AG08396 (cell line): Measurements from ENCODE around the gene ARSI.

Experiments
- DNase-seq: peaks from one replicate; pipeline ENCODE4 v3.0.0; 2012; ENCODE audit warnings: low spot score, mixed read lengths

Gene ARSI

GRCh38 chr5:150307617-150308426 is 5.1 kb upstream of the ARSI start:
- DNase-seq = no peak

GRCh38 chr5:150306775-150307174 is 4.1 kb upstream of the ARSI start:
- DNase-seq = no peak

DNA sequence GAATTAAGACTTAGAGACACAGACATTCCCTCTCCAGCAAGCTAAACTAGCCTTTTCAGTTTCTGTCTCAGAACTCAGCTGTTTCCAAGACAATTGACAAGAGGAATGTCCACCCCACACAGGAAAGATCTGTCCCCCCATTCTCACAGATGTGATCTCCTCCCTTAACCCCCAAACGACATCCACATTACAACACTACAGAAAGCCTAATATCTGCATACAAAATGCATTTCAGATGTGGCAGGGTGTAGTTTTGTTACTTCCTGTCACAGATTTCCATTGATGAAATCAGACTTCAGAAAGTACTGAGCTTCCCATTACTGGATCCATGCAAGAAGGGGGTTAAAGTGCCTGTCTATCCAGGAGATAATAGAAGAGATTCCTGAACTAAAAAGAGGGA is 2.9 kb upstream of the ARSI start:
- no peak for DNase-seq

DNA sequence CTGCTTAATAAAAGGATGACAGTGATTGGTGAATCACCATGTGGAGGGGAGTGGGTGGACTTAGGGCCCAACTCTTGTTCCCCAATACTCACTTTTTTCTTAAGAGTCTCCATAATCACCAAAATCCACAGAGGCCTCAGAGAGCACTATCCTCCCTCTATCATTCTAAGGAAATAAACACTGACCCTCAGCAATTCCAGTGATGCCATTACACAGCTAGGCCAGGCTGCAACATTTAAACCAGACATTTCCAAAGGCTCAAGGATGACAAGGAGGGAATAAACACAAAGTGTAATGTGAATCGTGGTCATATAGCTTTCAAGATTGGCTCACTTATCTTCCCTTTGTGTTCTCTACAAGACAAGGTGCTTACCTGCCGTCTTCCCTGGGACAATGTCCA is 2.4 kb upstream of the ARSI start:
- no peak for DNase-seq

- no peak for DNase-seq
Measured at GRCh38 chr5:150304481-150305081, 1.9 kb upstream of the ARSI start.

GRCh38 chr5:150303660-150304386 is 1.1 kb upstream of the ARSI start:
- peak; percentile 39 for DNase-seq

GRCh38 chr5:150303070-150303615 is 438 bp upstream of the ARSI start:
- peak; percentile 76 for DNase-seq

GRCh38 chr5:150301901-150302300 is 804 bp downstream of the ARSI start:
- DNase-seq = no peak

- DNase-seq = peak; percentile 35
Measured at GRCh38 chr5:150301170-150301505, 1.6 kb downstream of the ARSI start.

GRCh38 chr5:150300496-150301169 is 2.1 kb downstream of the ARSI start:
- no peak for DNase-seq

GRCh38 chr5:150299571-150300327 is 3.0 kb downstream of the ARSI start:
- no peak for DNase-seq

GRCh38 chr5:150298701-150299451 is 3.8 kb downstream of the ARSI start:
- peak; percentile 91 for DNase-seq

- no peak for DNase-seq
Measured at GRCh38 chr5:150297934-150298595, 4.6 kb downstream of the ARSI start.

DNA sequence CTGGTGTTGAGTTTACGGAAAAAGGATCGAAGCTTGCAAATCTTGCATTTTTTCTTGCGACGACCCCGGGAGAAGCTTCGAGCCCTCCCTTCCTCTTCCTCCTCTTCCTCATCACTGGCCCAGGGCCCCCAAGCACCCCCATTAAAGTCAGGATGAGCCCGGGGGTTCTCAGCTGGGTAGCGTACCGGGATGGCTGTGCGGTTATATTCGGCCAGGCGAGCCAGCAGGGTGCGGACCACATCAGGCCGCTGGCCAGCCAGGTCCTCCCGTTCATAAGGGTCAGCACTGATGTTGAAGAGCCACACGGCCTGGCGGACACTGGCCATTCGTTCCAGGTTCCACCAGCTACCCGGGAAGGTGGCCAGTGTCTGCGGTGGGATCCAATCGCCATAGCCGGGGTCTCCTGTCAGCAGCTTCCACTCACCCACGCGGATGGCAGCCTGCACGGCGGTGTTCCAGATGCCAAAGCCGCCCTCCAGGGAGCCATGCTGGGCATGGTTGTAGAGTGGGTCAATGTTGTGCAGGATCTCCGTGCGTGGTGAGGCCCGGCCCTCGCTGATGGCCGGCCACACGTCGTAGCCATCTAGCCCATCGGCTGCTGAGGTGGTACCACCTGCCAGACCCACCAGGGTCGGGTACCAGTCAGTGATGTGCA is 5.3 kb downstream of the ARSI start:
- no peak for DNase-seq

DNA sequence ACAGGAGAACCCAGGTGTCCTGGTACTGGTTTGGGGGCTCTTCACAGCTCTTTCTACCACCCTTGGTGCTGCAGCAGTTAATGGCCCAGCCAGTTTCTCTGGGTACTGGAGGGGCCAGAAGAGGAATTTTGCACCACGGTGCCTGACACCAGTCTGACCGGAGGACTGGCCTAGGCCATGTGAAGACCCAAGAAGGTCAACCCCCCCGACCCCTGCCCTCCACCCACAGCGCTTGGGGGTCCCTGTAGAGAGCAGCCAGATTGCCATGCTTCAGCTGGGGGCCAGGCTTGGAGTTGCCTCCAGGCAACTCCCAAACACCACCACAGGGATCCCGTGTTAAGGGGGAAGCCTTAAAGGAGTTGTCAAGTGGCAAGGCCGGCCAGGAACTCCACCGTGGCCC is 6.2 kb downstream of the ARSI start:
- no peak for DNase-seq

DNA sequence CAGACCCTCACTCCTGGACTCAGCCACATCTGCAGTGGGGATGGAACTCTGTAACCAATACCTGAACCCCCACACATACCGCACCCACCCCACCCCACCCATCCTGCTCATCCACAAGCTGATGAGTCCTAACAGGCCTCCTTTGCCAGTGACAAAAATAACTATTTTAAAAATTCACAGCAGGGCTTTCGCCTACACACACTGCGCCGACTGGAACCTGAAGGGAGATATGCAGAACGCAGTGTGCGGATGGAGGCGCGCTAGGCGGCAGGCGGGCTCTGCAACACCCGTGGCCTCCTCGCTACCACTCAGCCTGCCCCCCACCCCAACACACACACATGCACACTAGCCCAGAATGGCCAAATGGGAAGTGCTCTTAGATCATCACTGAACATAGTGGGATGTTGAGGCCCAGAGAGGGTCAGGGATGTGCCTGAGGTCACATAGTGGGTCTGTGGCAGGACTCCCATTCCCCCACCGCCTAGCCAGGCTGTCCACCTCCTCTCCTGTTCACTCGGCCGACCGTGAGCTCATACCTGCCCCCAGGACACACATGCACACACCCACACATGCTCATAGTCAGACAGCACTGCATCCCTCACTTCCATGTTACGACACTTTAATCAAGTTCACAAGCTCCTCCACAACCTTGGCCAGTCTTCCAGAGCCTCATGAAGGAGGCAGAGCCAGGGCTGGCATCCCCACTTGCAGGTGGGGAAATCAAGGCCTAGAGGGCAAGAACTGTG is 6.8 kb downstream of the ARSI start:
- DNase-seq = no peak

DNA sequence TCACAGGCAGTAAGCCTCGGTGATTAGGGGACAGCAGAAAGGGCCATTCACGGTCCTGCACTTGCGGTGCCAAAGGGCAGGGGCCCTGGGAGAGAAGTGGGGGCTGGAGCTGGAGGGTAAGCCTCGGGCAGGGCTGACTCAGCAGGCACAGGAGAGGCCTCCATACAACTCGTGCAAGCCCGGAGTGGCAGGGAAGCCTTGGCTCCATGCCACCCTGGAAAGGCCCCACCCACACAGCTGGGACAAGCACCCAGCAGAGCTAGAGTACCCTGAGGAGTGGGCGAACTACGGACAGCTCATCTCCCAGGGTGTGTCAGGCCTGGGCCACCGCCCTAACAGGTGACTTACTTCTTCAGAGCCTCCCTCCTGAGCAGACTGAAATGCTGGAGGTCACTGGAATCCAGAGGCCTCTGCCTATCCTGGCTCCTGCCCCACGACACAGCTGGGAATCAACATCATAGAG is 7.5 kb downstream of the ARSI start:
- DNase-seq = peak; percentile 75

- DNase-seq = no peak
Measured at GRCh38 chr5:150294551-150295071, 8.1 kb downstream of the ARSI start.
